Astrocyte (in vitro differentiated cells and primary cell): ENCODE data around the gene SLC52A1.

Experiments
- EZH2 ChIP-seq: IDR thresholded peaks from 2 replicates; pipeline ENCODE4 v1.6.1; 2012; ENCODE audit warnings: mild to moderate bottlenecking, low read length, inconsistent platforms; ENCODE audit not compliant: insufficient read depth
- TF ChIP-seq, protein P1 (sequence below): IDR thresholded peaks from 2 replicates; pipeline ENCODE4 v1.5.1; 2011; ENCODE audit warnings: low read depth, mild to moderate bottlenecking, inconsistent platforms, low read length, moderate library complexity; ENCODE audit not compliant: insufficient read depth

DNA sequence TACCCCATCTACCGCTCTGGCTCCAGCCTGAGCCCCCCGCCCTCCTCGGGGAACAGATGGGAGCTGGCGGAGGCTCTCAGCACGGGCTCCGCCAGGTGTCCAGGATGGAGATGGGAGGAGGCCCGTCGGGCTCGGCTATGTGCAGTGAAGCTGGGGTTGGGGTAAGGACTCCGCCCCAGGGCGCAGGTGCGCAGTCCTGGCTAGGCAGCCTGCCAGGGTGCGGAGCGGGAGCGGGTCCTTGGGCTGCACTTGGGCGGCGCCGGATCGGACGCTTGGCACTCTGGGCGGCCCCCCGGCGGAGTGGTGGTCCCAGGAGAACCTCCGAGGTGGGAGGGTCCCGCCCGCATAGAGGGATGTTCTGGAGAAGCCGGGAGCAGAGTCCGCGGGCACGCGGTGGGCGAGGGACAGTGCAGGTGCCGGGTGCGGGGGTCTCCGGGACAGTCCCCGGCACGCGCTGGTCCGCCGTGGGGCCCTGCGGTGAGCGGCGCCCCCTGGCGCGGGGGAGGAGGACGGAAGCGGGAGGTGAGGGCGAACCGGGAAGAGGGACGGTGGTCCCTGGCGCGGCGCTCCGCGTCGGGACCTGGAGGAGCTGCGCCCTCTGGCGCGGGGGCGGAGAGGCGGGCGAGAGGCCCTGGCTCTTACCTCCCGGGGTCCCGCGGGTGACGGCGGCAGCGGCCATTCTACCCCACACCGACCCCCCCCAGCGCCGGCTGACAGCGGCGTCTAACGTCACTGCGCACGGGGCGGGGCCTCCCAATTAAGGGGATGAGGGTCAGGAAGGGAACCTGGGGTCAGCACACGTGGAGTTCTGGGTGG, 48.1 kb downstream of the SLC52A1 start, which contains the start of gene CAMTA2:
- TF ChIP-seq, protein P1, sequence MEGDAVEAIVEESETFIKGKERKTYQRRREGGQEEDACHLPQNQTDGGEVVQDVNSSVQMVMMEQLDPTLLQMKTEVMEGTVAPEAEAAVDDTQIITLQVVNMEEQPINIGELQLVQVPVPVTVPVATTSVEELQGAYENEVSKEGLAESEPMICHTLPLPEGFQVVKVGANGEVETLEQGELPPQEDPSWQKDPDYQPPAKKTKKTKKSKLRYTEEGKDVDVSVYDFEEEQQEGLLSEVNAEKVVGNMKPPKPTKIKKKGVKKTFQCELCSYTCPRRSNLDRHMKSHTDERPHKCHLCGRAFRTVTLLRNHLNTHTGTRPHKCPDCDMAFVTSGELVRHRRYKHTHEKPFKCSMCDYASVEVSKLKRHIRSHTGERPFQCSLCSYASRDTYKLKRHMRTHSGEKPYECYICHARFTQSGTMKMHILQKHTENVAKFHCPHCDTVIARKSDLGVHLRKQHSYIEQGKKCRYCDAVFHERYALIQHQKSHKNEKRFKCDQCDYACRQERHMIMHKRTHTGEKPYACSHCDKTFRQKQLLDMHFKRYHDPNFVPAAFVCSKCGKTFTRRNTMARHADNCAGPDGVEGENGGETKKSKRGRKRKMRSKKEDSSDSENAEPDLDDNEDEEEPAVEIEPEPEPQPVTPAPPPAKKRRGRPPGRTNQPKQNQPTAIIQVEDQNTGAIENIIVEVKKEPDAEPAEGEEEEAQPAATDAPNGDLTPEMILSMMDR: no peak
- TF ChIP-seq EZH2: no peak
